SK-N-SH (cell line): ENCODE measurements around the gene SMARCA4. TPM values are rescaled to one million over a fixed set of nuclear protein-coding genes. Genes with fewer than 3 reads are reported as not detected.
"Not testable (repeated sequence)": the region's sequence is repeated elsewhere in the genome, so short reads cannot be mapped to it uniquely, and the experiment has no call there.

Experiments used
- CTCF ChIA-PET: fragments of 300-600, 350-600 bp; formaldehyde crosslinking; extraction: SDS; loops from one replicate; lab custom pipeline; 2021; lab: Yijun Ruan, JAX
- POLR2A ChIA-PET: fragments of 350-600 bp; sonication (Branson Sonifier 250); formaldehyde crosslinking; extraction: SDS; loops from one replicate; lab custom pipeline; 2020; ENCODE audit warnings: antibody characterized with exemption, inconsistent platforms; lab: Yijun Ruan, JAX
- DNase-seq: peaks from one replicate; pipeline ENCODE4 v3.0.0; 2012
- H2AFZ ChIP-seq: fragments of 200-600 bp; sonication (generic); 2 replicates; pipeline ENCODE4 v1.8.1; 2016; ENCODE audit warnings: antibody characterized with exemption, mild to moderate bottlenecking, low read depth
- H3F3A ChIP-seq: fragments of 200-600 bp; sonication (generic); replicated peaks from 2 replicates; pipeline ENCODE3; 2016; ENCODE audit warnings: antibody characterized with exemption, mild to moderate bottlenecking; ENCODE audit not compliant: insufficient read depth
- H3K27ac ChIP-seq, 2 experiments: fragments of 200-500 bp in 1 of 2; fragments of 200-600 bp in 1 of 2; sonication (Bioruptor generic) in 1 of 2; sonication (generic), shearing (Covaris generic) in 1 of 2; 2 replicates each; pipeline versions ENCODE4 v1.5.1 to v1.6.1; 2014 to 2016; ENCODE audit warnings: low read depth in 2 of 2, inconsistent platforms in 1 of 2, low read length in 1 of 2, mild to moderate bottlenecking in 1 of 2, mixed read lengths in 1 of 2
- H3K27me3 ChIP-seq: fragments of 200-600 bp; sonication (generic), shearing (Covaris generic); 2 replicates; pipeline ENCODE4 v1.6.1; 2016; ENCODE audit warnings: mixed run types; ENCODE audit not compliant: insufficient read depth
- H3K36me3 ChIP-seq, 2 experiments: fragments of 200-500 bp in 1 of 2; fragments of 200-600 bp in 1 of 2; sonication (Bioruptor generic) in 1 of 2; sonication (generic) in 1 of 2; replicated peaks in 1 of 2; 2 replicates each; pipeline versions ENCODE3 to v1.5.1; 2014 to 2016; ENCODE audit warnings: low read length in 1 of 2, mild to moderate bottlenecking in 1 of 2; ENCODE audit not compliant: insufficient read depth in 2 of 2, control insufficient read depth in 1 of 2
- H3K4me1 ChIP-seq, 2 experiments: fragments of 200-500 bp in 1 of 2; fragments of 200-600 bp in 1 of 2; sonication (Bioruptor generic) in 1 of 2; sonication (generic), shearing (Covaris generic) in 1 of 2; 2 replicates each; pipeline versions ENCODE4 v1.5.1 to v1.6.1; 2014 to 2016; ENCODE audit warnings: low read depth in 1 of 2, low read length in 1 of 2, mixed run types in 1 of 2; ENCODE audit not compliant: insufficient read depth in 2 of 2, control insufficient read depth in 1 of 2
- H3K4me2 ChIP-seq: fragments of 200-600 bp; sonication (generic), shearing (Covaris generic); 2 replicates; pipeline ENCODE4 v1.6.1; 2017; ENCODE audit warnings: mixed run types
- H3K4me3 ChIP-seq, 2 experiments: fragments of 200-500 bp in 1 of 2; fragments of 200-600 bp in 1 of 2; sonication (Bioruptor generic) in 1 of 2; sonication (generic), shearing (Covaris generic) in 1 of 2; 2 replicates each; pipeline versions ENCODE4 v1.5.1 to v1.8.1; 2014 to 2016; ENCODE audit warnings: low read depth in 2 of 2, inconsistent platforms in 1 of 2, low read length in 1 of 2, mild to moderate bottlenecking in 1 of 2, mixed read lengths in 1 of 2, moderate library complexity in 1 of 2
- H3K79me2 ChIP-seq: fragments of 200-600 bp; sonication (generic); 2 replicates; pipeline ENCODE4 v1.8.1; 2017; ENCODE audit warnings: mild to moderate bottlenecking; ENCODE audit not compliant: insufficient read depth
- H3K9ac ChIP-seq: fragments of 200-600 bp; sonication (generic); 2 replicates; pipeline ENCODE4 v1.6.1; 2017; ENCODE audit warnings: mixed run types
- H3K9me2 ChIP-seq: fragments of 200-600 bp; sonication (generic); 2 replicates; pipeline ENCODE4 v1.6.1; 2017; ENCODE audit warnings: mixed run types
- H3K9me3 ChIP-seq: fragments of 200-600 bp; sonication (generic); 2 replicates; pipeline ENCODE4 v1.6.1; 2017; ENCODE audit warnings: mixed run types, mild to moderate bottlenecking, moderate library complexity
- H4K20me1 ChIP-seq: fragments of 200-600 bp; sonication (generic); 2 replicates; pipeline ENCODE4 v1.6.1; 2017; ENCODE audit warnings: mild to moderate bottlenecking, mixed run types; ENCODE audit not compliant: insufficient read depth
- CHD2 ChIP-seq: fragments of 150-350 bp; IDR thresholded peaks from 2 replicates; pipeline ENCODE4 v1.6.1; 2018; ENCODE audit warnings: low read length; ENCODE audit not compliant: partially characterized antibody
- EP300 ChIP-seq, 2 experiments: IDR thresholded peaks; 2 replicates each; pipeline versions ENCODE4 v1.4.0 to v1.6.1; 2012; ENCODE audit warnings: borderline replicate concordance in 1 of 2, low read depth in 1 of 2, low read length in 1 of 2
- MAX ChIP-seq: IDR thresholded peaks from 2 replicates; pipeline ENCODE4 v1.4.0; 2012; ENCODE audit warnings: low read depth
- MXI1 ChIP-seq: IDR thresholded peaks from 2 replicates; pipeline ENCODE4 v1.6.1; 2012; ENCODE audit warnings: mild to moderate bottlenecking, low read depth, low read length, improper control_type of control experiment
- NRF1 ChIP-seq: IDR thresholded peaks from 2 replicates; pipeline ENCODE4 v1.6.1; 2012; ENCODE audit warnings: low read depth, mild to moderate bottlenecking, low read length
- RAD21 ChIP-seq: IDR thresholded peaks from 2 replicates; pipeline ENCODE4 v1.6.1; 2012; ENCODE audit warnings: mild to moderate bottlenecking, low read length
- RCOR1 ChIP-seq: fragments of 150-350 bp; IDR thresholded peaks from 2 replicates; pipeline ENCODE4 v1.6.1; 2017; ENCODE audit warnings: antibody characterized with exemption, low read length
- SMC3 ChIP-seq: IDR thresholded peaks from 2 replicates; pipeline ENCODE4 v1.6.1; 2012; ENCODE audit warnings: low read depth, low read length, improper control_type of control experiment
- TCF12 ChIP-seq: IDR thresholded peaks from 2 replicates; pipeline ENCODE4 v1.4.0; 2012
- WGBS: methylation state at CpG from one replicate; pipeline ENCODE4 v1.1.6; 2017; ENCODE audit warnings: low lambda C conversion rate; 5-methylcytosine and 5-hydroxymethylcytosine counted together
- polyA plus RNA-seq, 3 experiments: library from polyadenylated mRNA; depleted of rRNA; stranded (reverse); fragments of >200 nt; gene quantifications; 2 replicates each; pipeline ENCODE4 v1.2.3, GENCODE V29; 2012
- TF ChIP-seq, protein P1 (sequence below): fragments of 200-600 bp; sonication (generic); IDR thresholded peaks from 2 replicates; pipeline ENCODE4 v1.6.1; 2017; ENCODE audit warnings: antibody characterized with exemption, mild to moderate bottlenecking, moderate library complexity
- TF ChIP-seq, protein P2 (sequence below): IDR thresholded peaks from 2 replicates; pipeline ENCODE4 v1.6.1; 2012; ENCODE audit warnings: mild to moderate bottlenecking, low read depth, low read length, moderate library complexity

SMARCA4 gene
- polyA plus RNA-seq, 1 of the 3 experiments (the other 2 are of a cell fraction) = 90.7 TPM

GRCh38 chr19:10936661-10937084 lies 24.2 kb upstream of the SMARCA4 start:
- H3K9ac ChIP-seq = peak overlapping the region; percentile 27; the same call in 1 of the 2 replicates

DNA sequence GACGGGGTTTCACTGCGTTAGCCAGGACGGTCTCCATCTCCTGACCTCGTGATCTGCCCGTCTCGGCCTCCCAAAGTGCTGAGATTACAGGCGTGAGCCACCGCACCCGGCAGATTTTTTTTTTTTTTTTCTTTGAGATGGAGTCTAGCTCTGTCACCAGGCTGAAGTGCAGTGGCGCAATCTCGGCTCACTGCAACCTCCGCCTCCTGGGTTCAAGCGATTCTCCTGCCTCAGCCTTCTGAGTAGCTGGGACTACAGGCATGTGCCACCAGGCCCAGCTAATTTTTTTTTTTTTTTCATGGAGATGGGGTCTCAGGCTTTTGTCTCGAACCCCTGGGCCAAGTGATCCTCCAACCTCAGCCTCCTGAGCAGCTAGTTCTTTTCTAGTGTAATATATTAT lies 19.2 kb upstream of the SMARCA4 start:
- not testable (repeated sequence) for DNase-seq, H3K27me3 ChIP-seq, H4K20me1 ChIP-seq, H3K36me3 ChIP-seq, H3K79me2 ChIP-seq, H3F3A ChIP-seq, H3K9me2 ChIP-seq, H3K9me3 ChIP-seq, H3K4me3 ChIP-seq, H3K4me2 ChIP-seq, H3K9ac ChIP-seq, H3K4me1 ChIP-seq
- peak overlapping the region; percentile 1 to 23; a peak in 2 of 4 replicates for H3K27ac ChIP-seq
- WGBS = 69% methylated on average over 14 of the region's 14 CpGs
- POLR2A ChIA-PET = interaction anchor here (0.6 kb wide), 3 partner anchors 23 to 65 kb away, joined by 3 to 4 read pairs (median 3); no protein-coding TSS in a partner anchor
- peak overlapping the region; percentile 78 for H2AFZ ChIP-seq
- CTCF ChIA-PET = interaction anchor here (0.6 to 1.7 kb wide), 43 partner anchors 8 to 467 kb away, joined by 3 to 27 read pairs (median 5); partner anchors contain the start of genes LDLR, SMARCA4 and TMED1

More at GRCh38 chr19:10936661-10937084, 24.2 kb upstream of the SMARCA4 start:
- peak; percentile 83 for DNase-seq
- Histone ChIP-seq H3K4me2 (peak overlapping the region; percentile 66), H3K27ac (peak overlapping the region in 1 of 2 experiments; percentile 51; a peak in 1 of 4 replicates), H4K20me1 (no peaks in the 10 kb centered on the region), H3K9me3 (no peaks in the 10 kb centered on the region)
- peak; percentile 54 for TF ChIP-seq SMC3
- no peak for TF ChIP-seq CHD2
- TF ChIP-seq MXI1 = peak; percentile 20; the same call in 1 of the 2 replicates
- TF ChIP-seq EP300 (IDR thresholded peaks at IDR 0.05; ENCODE audit: borderline replicate concordance in 1 of 2, low read depth in 1 of 2, low read length in 1 of 2) = no peak
- TF ChIP-seq TCF12 = no peak
- TF ChIP-seq, protein P1, sequence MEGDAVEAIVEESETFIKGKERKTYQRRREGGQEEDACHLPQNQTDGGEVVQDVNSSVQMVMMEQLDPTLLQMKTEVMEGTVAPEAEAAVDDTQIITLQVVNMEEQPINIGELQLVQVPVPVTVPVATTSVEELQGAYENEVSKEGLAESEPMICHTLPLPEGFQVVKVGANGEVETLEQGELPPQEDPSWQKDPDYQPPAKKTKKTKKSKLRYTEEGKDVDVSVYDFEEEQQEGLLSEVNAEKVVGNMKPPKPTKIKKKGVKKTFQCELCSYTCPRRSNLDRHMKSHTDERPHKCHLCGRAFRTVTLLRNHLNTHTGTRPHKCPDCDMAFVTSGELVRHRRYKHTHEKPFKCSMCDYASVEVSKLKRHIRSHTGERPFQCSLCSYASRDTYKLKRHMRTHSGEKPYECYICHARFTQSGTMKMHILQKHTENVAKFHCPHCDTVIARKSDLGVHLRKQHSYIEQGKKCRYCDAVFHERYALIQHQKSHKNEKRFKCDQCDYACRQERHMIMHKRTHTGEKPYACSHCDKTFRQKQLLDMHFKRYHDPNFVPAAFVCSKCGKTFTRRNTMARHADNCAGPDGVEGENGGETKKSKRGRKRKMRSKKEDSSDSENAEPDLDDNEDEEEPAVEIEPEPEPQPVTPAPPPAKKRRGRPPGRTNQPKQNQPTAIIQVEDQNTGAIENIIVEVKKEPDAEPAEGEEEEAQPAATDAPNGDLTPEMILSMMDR = peak; percentile 75
- no peak for TF ChIP-seq NRF1
- no peak for TF ChIP-seq MAX
- TF ChIP-seq, protein P2, sequence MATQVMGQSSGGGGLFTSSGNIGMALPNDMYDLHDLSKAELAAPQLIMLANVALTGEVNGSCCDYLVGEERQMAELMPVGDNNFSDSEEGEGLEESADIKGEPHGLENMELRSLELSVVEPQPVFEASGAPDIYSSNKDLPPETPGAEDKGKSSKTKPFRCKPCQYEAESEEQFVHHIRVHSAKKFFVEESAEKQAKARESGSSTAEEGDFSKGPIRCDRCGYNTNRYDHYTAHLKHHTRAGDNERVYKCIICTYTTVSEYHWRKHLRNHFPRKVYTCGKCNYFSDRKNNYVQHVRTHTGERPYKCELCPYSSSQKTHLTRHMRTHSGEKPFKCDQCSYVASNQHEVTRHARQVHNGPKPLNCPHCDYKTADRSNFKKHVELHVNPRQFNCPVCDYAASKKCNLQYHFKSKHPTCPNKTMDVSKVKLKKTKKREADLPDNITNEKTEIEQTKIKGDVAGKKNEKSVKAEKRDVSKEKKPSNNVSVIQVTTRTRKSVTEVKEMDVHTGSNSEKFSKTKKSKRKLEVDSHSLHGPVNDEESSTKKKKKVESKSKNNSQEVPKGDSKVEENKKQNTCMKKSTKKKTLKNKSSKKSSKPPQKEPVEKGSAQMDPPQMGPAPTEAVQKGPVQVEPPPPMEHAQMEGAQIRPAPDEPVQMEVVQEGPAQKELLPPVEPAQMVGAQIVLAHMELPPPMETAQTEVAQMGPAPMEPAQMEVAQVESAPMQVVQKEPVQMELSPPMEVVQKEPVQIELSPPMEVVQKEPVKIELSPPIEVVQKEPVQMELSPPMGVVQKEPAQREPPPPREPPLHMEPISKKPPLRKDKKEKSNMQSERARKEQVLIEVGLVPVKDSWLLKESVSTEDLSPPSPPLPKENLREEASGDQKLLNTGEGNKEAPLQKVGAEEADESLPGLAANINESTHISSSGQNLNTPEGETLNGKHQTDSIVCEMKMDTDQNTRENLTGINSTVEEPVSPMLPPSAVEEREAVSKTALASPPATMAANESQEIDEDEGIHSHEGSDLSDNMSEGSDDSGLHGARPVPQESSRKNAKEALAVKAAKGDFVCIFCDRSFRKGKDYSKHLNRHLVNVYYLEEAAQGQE = 0 out of 2 replicates have a peak, but pooled peaks have one; percentile 19
- peak; percentile 82 for TF ChIP-seq RAD21
- no peak for TF ChIP-seq RCOR1
- TF ChIP-seq, all 33 proteins: peak for 5
- H3K79me2 ChIP-seq = peaks cover 16% of the 10 kb centered on the region
- no peaks in the 10 kb centered on the region for H3K9me2 ChIP-seq
- peak overlapping the region; percentile 82 for H2AFZ ChIP-seq
- H3K27me3 ChIP-seq = no peaks in the 10 kb centered on the region
- POLR2A ChIA-PET = no interaction called here
- CTCF ChIA-PET = interaction anchor here (0.6 to 3.1 kb wide), 52 partner anchors 8 to 278 kb away, joined by 3 to 20 read pairs (median 4); partner anchors contain the start of gene SMARCA4
- peak overlapping the region in 1 of 2 experiments; percentile 40; a peak in 1 of 4 replicates for H3K4me3 ChIP-seq
- WGBS = 5% methylated on average over 11 of the region's 11 CpGs
- H3K4me1 ChIP-seq = peaks cover 0 to 8% of the 10 kb centered on the region in 2 experiments; a peak in 2 of 4 replicates
- H3K36me3 ChIP-seq = peaks cover 0 to 8% of the 10 kb centered on the region in 2 experiments
- H3F3A ChIP-seq = peaks cover 18% of the 10 kb centered on the region

DNA sequence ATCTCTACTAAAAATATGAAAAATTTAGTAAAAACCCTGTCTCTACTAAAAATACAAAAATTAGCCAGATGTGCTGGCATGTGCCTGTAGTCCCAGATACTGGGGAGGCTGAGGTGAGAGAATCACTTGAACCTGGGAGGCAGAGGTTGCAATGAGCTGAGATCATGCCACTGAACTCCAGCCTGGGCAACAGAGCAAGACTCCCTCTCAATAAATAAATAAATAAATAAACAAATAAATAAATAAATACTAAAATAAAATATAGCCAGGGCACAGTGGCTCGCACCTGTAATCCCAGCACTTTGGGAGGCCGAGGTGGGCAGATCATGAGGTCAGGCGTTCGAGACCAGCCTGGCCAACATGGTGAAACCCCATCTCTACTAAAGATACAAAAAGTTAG lies 17.4 kb upstream of the SMARCA4 start:
- H2AFZ ChIP-seq, H3K27ac ChIP-seq, H3F3A ChIP-seq, H3K27me3 ChIP-seq, H3K9me3 ChIP-seq, H3K4me2 ChIP-seq, CTCF ChIA-PET, DNase-seq, POLR2A ChIA-PET, H3K4me3 ChIP-seq, H3K9me2 ChIP-seq, H3K9ac ChIP-seq, H3K36me3 ChIP-seq, H3K79me2 ChIP-seq, H4K20me1 ChIP-seq: not testable (repeated sequence)
- H3K4me1 ChIP-seq = peaks cover 0 to 12% of the 10 kb centered on the region in 2 experiments; a peak in 1 of 4 replicates
- 97% methylated on average over 4 of the region's 4 CpGs for WGBS
